Endothelial cell of umbilical vein (primary cell): ENCODE data around the gene ANAPC13. TPM values are rescaled to one million over a fixed set of nuclear protein-coding genes. Genes with fewer than 3 reads are reported as not detected.

Experiments
- BruUV-seq: library from RNA; stranded (reverse); fragments of 400-500 nt; replicated peaks from 2 replicates; lab custom pipeline; 2021; lab: Mats Ljungman, UMichigan
- CTCF ChIA-PET: fragments of 300-600, 350-600 bp; sonication (Branson Sonifier 250); formaldehyde crosslinking; loops from one replicate; lab custom pipeline; 2021; ENCODE audit warnings: antibody characterized with exemption, inconsistent platforms; lab: Charles Lee
- POLR2A ChIA-PET: fragments of 300-600, 350-600 bp; sonication (Branson Sonifier 250); formaldehyde crosslinking; loops from one replicate; lab custom pipeline; 2021; ENCODE audit warnings: antibody characterized with exemption, inconsistent platforms; lab: Charles Lee
- DNase-seq: peaks from one replicate; pipeline ENCODE4 v3.0.0-alpha.2; 2011; ENCODE audit warnings: low read depth, low spot score
- FAIRE-seq: peaks from 2 replicates; lab custom pipeline; 2011; peaks lifted over from hg19 to GRCh38; lab: Jason Lieb, UNC
- H2AFZ ChIP-seq: 2 replicates; pipeline ENCODE4 v1.6.0; 2012; ENCODE audit warnings: low read depth, low read length, control low read depth, inconsistent platforms
- H3K27ac ChIP-seq: 2 replicates; pipeline ENCODE4 v1.5.1; 2011; ENCODE audit warnings: low read depth, mild to moderate bottlenecking, control low read depth, low read length, moderate library complexity; ENCODE audit not compliant: insufficient read depth
- H3K27me3 ChIP-seq, 2 experiments: 2 replicates each; pipeline versions ENCODE4 v1.6.0 to v1.6.1; 2011; ENCODE audit warnings: low read length in 2 of 2, mixed read lengths in 1 of 2; ENCODE audit not compliant: control insufficient read depth in 2 of 2, insufficient read depth in 2 of 2
- H3K36me3 ChIP-seq, 2 experiments: 2 replicates in 1 of 2; 3 replicates in 1 of 2; pipeline ENCODE4 v1.5.1; 2011; ENCODE audit warnings: low read length in 2 of 2, mild to moderate bottlenecking in 1 of 2, moderate library complexity in 1 of 2; ENCODE audit not compliant: control insufficient read depth in 2 of 2, insufficient read depth in 2 of 2; ENCODE audit errors: extremely low read depth in 1 of 2
- H3K4me1 ChIP-seq: 3 replicates; pipeline ENCODE4 v1.5.1; 2011; ENCODE audit warnings: mild to moderate bottlenecking, low read length; ENCODE audit not compliant: control insufficient read depth, insufficient read depth; ENCODE audit errors: extremely low read depth
- H3K4me2 ChIP-seq: 2 replicates; pipeline ENCODE4 v1.6.1; 2011; ENCODE audit warnings: low read length, control low read depth, mixed read lengths; ENCODE audit not compliant: insufficient read depth
- H3K4me3 ChIP-seq, 3 experiments: fragments of 200-600 bp in 1 of 3; sonication (generic), shearing (Covaris generic) in 1 of 3; replicated peaks in 1 of 3; 2 replicates each; pipeline ENCODE4 v1.5.1; 2011 to 2016; ENCODE audit warnings: control low read depth in 3 of 3, low read length in 3 of 3, mild to moderate bottlenecking in 2 of 3, inconsistent platforms in 1 of 3, low read depth in 1 of 3, moderate library complexity in 1 of 3; ENCODE audit not compliant: insufficient read depth in 1 of 3
- H3K79me2 ChIP-seq: 2 replicates; pipeline ENCODE4 v1.6.0; 2012; ENCODE audit warnings: low read length, inconsistent platforms; ENCODE audit not compliant: control insufficient read depth, insufficient read depth
- H3K9ac ChIP-seq: replicated peaks from 2 replicates; pipeline ENCODE3; 2011; ENCODE audit warnings: low read length, control low read depth; ENCODE audit not compliant: insufficient read depth; ENCODE audit errors: extremely low read depth
- H3K9me1 ChIP-seq: replicated peaks from 3 replicates; pipeline ENCODE4 v1.6.0; 2011; ENCODE audit warnings: mild to moderate bottlenecking, low read length; ENCODE audit not compliant: control insufficient read depth, insufficient read depth; ENCODE audit errors: extremely low read depth
- H3K9me3 ChIP-seq: replicated peaks from 2 replicates; pipeline ENCODE4 v1.5.1; 2012; ENCODE audit warnings: low read length, inconsistent platforms; ENCODE audit not compliant: control insufficient read depth, insufficient read depth
- H4K20me1 ChIP-seq: replicated peaks from 2 replicates; pipeline ENCODE3; 2011; ENCODE audit warnings: mild to moderate bottlenecking, low read length; ENCODE audit not compliant: control insufficient read depth, insufficient read depth; ENCODE audit errors: extremely low read depth
- EZH2 ChIP-seq: IDR thresholded peaks from 2 replicates; pipeline ENCODE4 v1.6.1; 2012; ENCODE audit warnings: borderline replicate concordance, low read depth, mild to moderate bottlenecking, moderate library complexity, low read length, inconsistent platforms; ENCODE audit not compliant: severe bottlenecking
- MYC ChIP-seq: IDR thresholded peaks from one replicate; pipeline ENCODE4 v1.6.1; 2011; ENCODE audit warnings: mild to moderate bottlenecking, low read depth, low read length
- POLR2A ChIP-seq: IDR thresholded peaks from 2 replicates; pipeline ENCODE4 v1.6.1; 2012; ENCODE audit warnings: low read depth, mild to moderate bottlenecking, control low read depth, low read length
- POLR2AphosphoS5 ChIP-seq: IDR thresholded peaks from 2 replicates; pipeline ENCODE4 v1.6.1; 2012; ENCODE audit warnings: low read depth, mild to moderate bottlenecking, control low read depth, low read length, moderate library complexity; ENCODE audit not compliant: insufficient read depth
- dilution Hi-C: fragments of 300-500 bp; cut with MboI; formaldehyde crosslinking; loops from one replicate; pipeline ENCODE4 v1.15.0; 2019; ENCODE audit warnings: low sequenced_read_pairs; ENCODE audit not compliant: extremely low pct_ligation_motif_present
- intact Hi-C: fragments of 100-400 bp; cut with micrococcal nuclease; formaldehyde crosslinking; loops from one replicate; pipeline ENCODE4 v1.10.0; 2022
- polyA plus RNA-seq, 4 experiments: library from polyadenylated mRNA; depleted of rRNA in 3 of 4; stranded (reverse) in 3 of 4; unstranded in 1 of 4; fragments of >200 nt; gene quantifications; 2 replicates each; pipeline versions ENCODE4 v1.2.1 to v1.2.3, GENCODE V29; 2011 to 2012; ENCODE audit warnings: missing spikeins in 1 of 4
- total RNA-seq: library from RNA; stranded (reverse); gene quantifications from 2 replicates; pipeline ENCODE4 v1.2.3, GENCODE V29; 2021
- TF ChIP-seq, protein P1 (sequence below), 2 donors: IDR thresholded peaks; 1 replicate in 1 of 2; 2 replicates in 1 of 2; pipeline ENCODE4 v1.5.1; 2011; ENCODE audit warnings: low read length in 2 of 2, mild to moderate bottlenecking in 2 of 2, moderate library complexity in 2 of 2, control low read depth in 1 of 2, inconsistent platforms in 1 of 2, low read depth in 1 of 2; ENCODE audit not compliant: insufficient read depth in 1 of 2; ENCODE audit errors: extremely low read depth in 1 of 2
- TF ChIP-seq, protein P2 (sequence below): IDR thresholded peaks from 2 replicates; pipeline ENCODE4 v1.6.1; 2011; ENCODE audit not compliant: insufficient read depth, insufficient read length

The ANAPC13 gene
- total and polyA plus RNA-seq, 2 donors (not counting 3 experiments of a cell fraction or from before 2014, with no cell fraction given), result 48.4 to 50.8 TPM

DNA sequence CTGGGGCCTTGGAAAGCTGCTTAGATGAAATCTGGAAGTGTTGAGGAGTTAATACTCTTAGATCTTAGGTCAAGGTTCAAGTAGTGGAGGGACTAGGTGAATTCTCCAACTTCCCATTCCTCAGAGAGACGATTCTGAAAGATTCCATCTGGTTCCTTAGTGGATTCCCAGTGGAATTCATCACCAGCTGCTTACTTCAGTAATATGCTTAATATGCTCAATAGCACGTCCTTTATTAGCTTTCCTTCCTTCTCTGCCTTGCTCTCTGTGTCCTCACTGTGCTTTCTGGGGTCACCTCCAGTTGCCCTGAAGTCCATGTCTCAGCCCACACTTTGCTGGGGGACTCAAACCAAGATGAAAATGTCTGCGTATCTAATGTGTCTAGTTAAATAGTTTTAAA lies 31.1 kb upstream of the ANAPC13 start:
- Histone ChIP-seq H3K36me3 (no peaks in the 10 kb centered on the region), H3K27ac (no peak overlapping the region), H3K27me3 (no peaks in the 10 kb centered on the region), H3K79me2 (no peaks in the 10 kb centered on the region), H3K9ac (no peak overlapping the region), H2AFZ (no peak overlapping the region), H3K9me1 (no peaks in the 10 kb centered on the region), H3K4me1 (no peaks in the 10 kb centered on the region), H3K9me3 (no peaks in the 10 kb centered on the region), H4K20me1 (no peaks in the 10 kb centered on the region), H3K4me2 (no peak overlapping the region), H3K4me3 (no peak overlapping the region)
- TF ChIP-seq POLR2A (no peak), EZH2 (no peak), POLR2AphosphoS5 (no peak), MYC (no peak)
- TF ChIP-seq, protein P1, sequence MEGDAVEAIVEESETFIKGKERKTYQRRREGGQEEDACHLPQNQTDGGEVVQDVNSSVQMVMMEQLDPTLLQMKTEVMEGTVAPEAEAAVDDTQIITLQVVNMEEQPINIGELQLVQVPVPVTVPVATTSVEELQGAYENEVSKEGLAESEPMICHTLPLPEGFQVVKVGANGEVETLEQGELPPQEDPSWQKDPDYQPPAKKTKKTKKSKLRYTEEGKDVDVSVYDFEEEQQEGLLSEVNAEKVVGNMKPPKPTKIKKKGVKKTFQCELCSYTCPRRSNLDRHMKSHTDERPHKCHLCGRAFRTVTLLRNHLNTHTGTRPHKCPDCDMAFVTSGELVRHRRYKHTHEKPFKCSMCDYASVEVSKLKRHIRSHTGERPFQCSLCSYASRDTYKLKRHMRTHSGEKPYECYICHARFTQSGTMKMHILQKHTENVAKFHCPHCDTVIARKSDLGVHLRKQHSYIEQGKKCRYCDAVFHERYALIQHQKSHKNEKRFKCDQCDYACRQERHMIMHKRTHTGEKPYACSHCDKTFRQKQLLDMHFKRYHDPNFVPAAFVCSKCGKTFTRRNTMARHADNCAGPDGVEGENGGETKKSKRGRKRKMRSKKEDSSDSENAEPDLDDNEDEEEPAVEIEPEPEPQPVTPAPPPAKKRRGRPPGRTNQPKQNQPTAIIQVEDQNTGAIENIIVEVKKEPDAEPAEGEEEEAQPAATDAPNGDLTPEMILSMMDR (IDR thresholded peaks at IDR 0.05; ENCODE audit: extremely low read depth in 1 of 2, insufficient read depth in 1 of 2, low read depth in 1 of 2, low read length in 2 of 2), result no peak
- TF ChIP-seq, protein P2, sequence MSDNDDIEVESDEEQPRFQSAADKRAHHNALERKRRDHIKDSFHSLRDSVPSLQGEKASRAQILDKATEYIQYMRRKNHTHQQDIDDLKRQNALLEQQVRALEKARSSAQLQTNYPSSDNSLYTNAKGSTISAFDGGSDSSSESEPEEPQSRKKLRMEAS, result no peak
- no peak for DNase-seq
- dilution Hi-C loops (no loop called here), intact Hi-C loops (no loop called here)
- no TSS peak for BruUV-seq
- ChIA-PET CTCF (no interaction called here), POLR2A (no interaction called here)
- no peak for FAIRE-seq

DNA sequence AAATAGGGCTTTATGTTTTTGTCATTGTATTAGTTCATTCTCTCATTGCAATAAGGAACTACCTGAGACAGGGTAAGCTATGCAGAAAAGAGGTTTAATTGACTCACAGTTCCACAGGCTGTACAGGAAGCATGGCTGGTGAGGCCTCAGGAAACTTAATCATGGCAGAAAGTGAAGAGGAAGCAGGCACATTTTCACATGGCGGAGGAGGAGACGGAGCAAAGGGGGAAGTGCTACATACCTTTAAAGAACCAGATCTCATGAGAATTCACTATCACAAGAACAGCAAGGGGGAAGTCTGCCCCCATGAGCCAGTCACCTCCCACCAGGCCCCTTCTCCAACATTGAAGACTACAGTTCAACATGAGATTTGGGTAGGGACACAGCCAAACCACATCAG lies 25.7 kb upstream of the ANAPC13 start:
- Histone ChIP-seq H2AFZ (no peak overlapping the region), H4K20me1 (no peaks in the 10 kb centered on the region), H3K4me3 (no peak overlapping the region), H3K9me1 (no peaks in the 10 kb centered on the region), H3K9me3 (no peaks in the 10 kb centered on the region), H3K27me3 (no peaks in the 10 kb centered on the region), H3K4me1 (no peaks in the 10 kb centered on the region), H3K79me2 (no peaks in the 10 kb centered on the region), H3K4me2 (no peak overlapping the region), H3K27ac (no peak overlapping the region), H3K36me3 (peaks cover 0 to 2% of the 10 kb centered on the region in 2 experiments), H3K9ac (no peak overlapping the region)
- no TSS peak for BruUV-seq
- TF ChIP-seq, protein P1 (IDR thresholded peaks at IDR 0.05; ENCODE audit: extremely low read depth in 1 of 2, insufficient read depth in 1 of 2, low read depth in 1 of 2, low read length in 2 of 2), result no peak
- TF ChIP-seq MYC, result no peak
- DNase-seq (no peak), FAIRE-seq (no peak)
- ChIA-PET CTCF (no interaction called here), POLR2A (no interaction called here)
- intact Hi-C loops (no loop called here), dilution Hi-C loops (no loop called here)
